A549 treated with ZK216348 at 1 μM for 4 hours (cell line): ENCODE results near the gene DCAF11. TPM values are rescaled to one million over a fixed set of nuclear protein-coding genes. Genes with fewer than 3 reads are reported as not detected.

Experiments used
- total RNA-seq: library from RNA; stranded (reverse); fragments of 200-300 nt; extraction: Qiagen RNA extraction; gene quantifications from 5 replicates; pipeline ENCODE4 v1.2.3, GENCODE V29; 2022; ENCODE audit warnings: low read depth

The DCAF11 gene
- 19.4 to 22.4 TPM (median 21.7 TPM) in 5 replicates for total RNA-seq

GRCh38 chr14:24114532-24115421 is at the start of gene DCAF11, which contains the start of gene NRL:
Gene DCAF11 (plus strand): TSS chr14:24114777. CDS start chr14:24115595, 818 bp downstream.
Gene NRL (minus strand): TSS chr14:24114949. CDS start chr14:24082848, 32,101 bp downstream.

GRCh38 chr14:24071144-24071697 is 43.4 kb upstream of the DCAF11 start, which contains the start of gene CPNE6:
Gene CPNE6 (plus strand): TSS chr14:24071562. CDS start chr14:24072937, 1,375 bp downstream.

GRCh38 chr14:24093901-24094840 is 20.4 kb upstream of the DCAF11 start, which contains the start of gene PCK2:
Gene PCK2 (plus strand): TSS chr14:24094311. CDS start chr14:24094406, 95 bp downstream.

GRCh38 chr14:24130380-24130716 is 15.8 kb downstream of the DCAF11 start, which contains the start of gene FITM1:
Gene FITM1 (plus strand): TSS chr14:24130659. CDS start chr14:24131564, 905 bp downstream.

GRCh38 chr14:24135834-24136683 is 21.5 kb downstream of the DCAF11 start, which contains the start of gene PSME1:
Gene PSME1 (plus strand): TSS chr14:24136194. CDS start chr14:24136263, 69 bp downstream.

GRCh38 chr14:24141097-24141880 is 26.7 kb downstream of the DCAF11 start, which contains the start of gene EMC9:
Gene EMC9 (minus strand): TSS chr14:24141591. CDS start chr14:24141304, 287 bp downstream.

GRCh38 chr14:24146453-24146977 is 31.9 kb downstream of the DCAF11 start, which contains the start of gene PSME2:
Gene PSME2 (minus strand): TSS chr14:24146610. CDS start chr14:24146581, 29 bp downstream.

GRCh38 chr14:24146978-24147760 is 32.6 kb downstream of the DCAF11 start, which contains the start of gene RNF31:
Gene RNF31 (plus strand): TSS chr14:24147498. CDS start chr14:24147699, 201 bp downstream.

GRCh38 chr14:24160850-24161804 is 46.5 kb downstream of the DCAF11 start, which contains the start of gene IRF9:
Gene IRF9 (plus strand): TSS chr14:24161265. CDS start chr14:24162145, 880 bp downstream.

GRCh38 chr14:24171422-24172260 is 57.1 kb downstream of the DCAF11 start, which contains the start of gene REC8:
Gene REC8 (plus strand): TSS chr14:24172080. CDS start chr14:24172553, 473 bp downstream.

Other genes with a start within 250 kb of the DCAF11 start
- 36.9 to 51.1 TPM (median 48.9 TPM) in 5 replicates for gene DHRS4, start 161.0 kb upstream of the DCAF11 start, total RNA-seq
- 23.2 to 36.3 TPM (median 32.1 TPM) in 5 replicates for gene DHRS4L2, start 125.8 kb upstream of the DCAF11 start, total RNA-seq
- gene CARMIL3, start 62.8 kb upstream of the DCAF11 start, total RNA-seq: 0.22 to 0.74 TPM (median 0.60 TPM) in 5 replicates
- not detected in 5 replicates for gene CPNE6, start 43.2 kb upstream of the DCAF11 start, total RNA-seq
- 13.5 to 21.1 TPM (median 19.2 TPM) in 5 replicates for gene PCK2, start 20.5 kb upstream of the DCAF11 start, total RNA-seq
- gene NRL, start 172 bp downstream of the DCAF11 start, total RNA-seq: 0.53 to 0.97 TPM (median 0.65 TPM) in 5 replicates
- gene FITM1, start 15.9 kb downstream of the DCAF11 start, total RNA-seq: not detected in 5 replicates
- gene PSME1, start 21.4 kb downstream of the DCAF11 start, total RNA-seq: 149 to 185 TPM (median 165 TPM) in 5 replicates
- gene EMC9, start 26.8 kb downstream of the DCAF11 start, total RNA-seq: 37.8 to 64.0 TPM (median 62.7 TPM) in 5 replicates
- gene PSME2, start 31.8 kb downstream of the DCAF11 start, total RNA-seq: 149 to 205 TPM (median 163 TPM) in 5 replicates
- gene RNF31, start 32.7 kb downstream of the DCAF11 start, total RNA-seq: 14.7 to 35.4 TPM (median 31.7 TPM) in 5 replicates
- 15.5 to 24.9 TPM (median 19.7 TPM) in 5 replicates for gene IRF9, start 46.5 kb downstream of the DCAF11 start, total RNA-seq
- gene REC8, start 57.3 kb downstream of the DCAF11 start, total RNA-seq: 2.6 to 6.5 TPM (median 4.6 TPM) in 5 replicates
- gene IPO4, start 74.0 kb downstream of the DCAF11 start, total RNA-seq: 51.4 to 91.8 TPM (median 77.1 TPM) in 5 replicates
- gene TM9SF1, start 80.7 kb downstream of the DCAF11 start, total RNA-seq: 48.0 to 74.0 TPM (median 66.9 TPM) in 5 replicates
- not detected in 5 replicates for gene TSSK4, start 90.9 kb downstream of the DCAF11 start, total RNA-seq
- 76.7 to 107 TPM (median 84.4 TPM) in 5 replicates for gene CHMP4A, start 98.7 kb downstream of the DCAF11 start, total RNA-seq
- 22.6 to 33.8 TPM (median 29.9 TPM) in 5 replicates for gene MDP1, start 101.3 kb downstream of the DCAF11 start, total RNA-seq
- gene NEDD8, start 117.6 kb downstream of the DCAF11 start, total RNA-seq: 456 to 538 TPM (median 471 TPM) in 5 replicates
- 53.6 to 67.0 TPM (median 57.2 TPM) in 5 replicates for gene GMPR2, start 118.2 kb downstream of the DCAF11 start, total RNA-seq
- 31.9 to 41.7 TPM (median 36.3 TPM) in 5 replicates for gene TINF2, start 127.8 kb downstream of the DCAF11 start, total RNA-seq
- gene TGM1, start 148.4 kb downstream of the DCAF11 start, total RNA-seq: 0.72 to 1.3 TPM (median 0.74 TPM) in 5 replicates
- gene RABGGTA, start 156.8 kb downstream of the DCAF11 start, total RNA-seq: 13.7 to 19.6 TPM (median 18.4 TPM) in 5 replicates
- gene DHRS1, start 185.0 kb downstream of the DCAF11 start, total RNA-seq: 9.5 to 15.2 TPM (median 13.7 TPM) in 5 replicates
- gene NOP9, start 185.1 kb downstream of the DCAF11 start, total RNA-seq: 11.6 to 19.3 TPM (median 18.7 TPM) in 5 replicates
- 0.12 to 0.21 TPM (median 0.18 TPM) in 4 of 5 replicates, not detected in the other for gene CIDEB, start 193.2 kb downstream of the DCAF11 start, total RNA-seq
- gene LTB4R2, start 195.4 kb downstream of the DCAF11 start, total RNA-seq: 2.0 to 6.3 TPM (median 5.6 TPM) in 5 replicates
- 3.2 to 6.8 TPM (median 5.9 TPM) in 5 replicates for gene LTB4R, start 196.7 kb downstream of the DCAF11 start, total RNA-seq
- gene ADCY4, start 220.3 kb downstream of the DCAF11 start, total RNA-seq: 0.21 TPM in 1 of 5 replicates, not detected in the others
- not detected in 5 replicates for gene RIPK3, start 225.2 kb downstream of the DCAF11 start, total RNA-seq